NCI-H345 treated with DMSO at 0.1 percent for 48 hours (cell line): ENCODE results near the gene TDRD1.

Source experiments
- DNase-seq: peaks from one replicate; lab custom pipeline; 2025; ENCODE audit not compliant: unreplicated experiment; lab: John Stamatoyannopoulos, UW

The TDRD1 gene

DNA sequence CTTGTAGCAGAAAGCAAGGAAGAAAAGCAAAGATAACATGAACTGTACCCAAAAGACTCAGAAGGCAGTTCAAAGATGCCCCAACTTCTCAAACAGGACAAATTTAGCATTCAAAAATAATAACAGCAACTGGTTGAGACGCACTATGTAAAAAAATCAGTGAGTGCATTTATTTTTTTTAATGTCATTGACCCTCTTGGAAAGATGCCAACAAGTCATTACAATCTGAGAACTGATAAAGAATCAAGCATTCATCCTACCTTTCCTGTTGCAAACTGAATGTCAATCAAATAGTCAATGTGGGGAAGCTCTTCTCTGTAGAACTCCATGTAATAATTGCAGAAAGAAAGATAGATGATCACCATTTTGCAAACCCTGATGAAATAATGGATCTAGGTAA is 3.5 kb upstream of the TDRD1 start:
- DNase-seq, result no peak

DNA sequence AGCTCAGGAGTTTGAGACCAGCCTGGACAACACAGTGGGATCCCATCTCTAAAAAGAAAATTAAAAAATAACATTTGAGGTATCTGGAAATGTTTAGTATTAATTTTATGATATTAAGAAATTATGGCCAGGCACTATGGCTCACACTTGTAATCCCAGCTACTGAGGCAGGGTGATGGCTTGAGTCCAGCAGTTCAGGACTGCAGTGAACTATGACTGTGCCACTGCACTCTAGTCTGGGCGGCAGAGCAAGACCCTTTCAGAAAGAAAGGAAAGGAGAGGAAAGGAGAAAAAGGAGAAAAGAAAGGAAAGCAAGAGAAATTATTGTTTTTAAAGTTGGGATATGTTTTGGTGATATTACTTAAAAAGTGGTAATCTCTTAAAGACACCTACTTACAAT is 2.6 kb upstream of the TDRD1 start:
- DNase-seq, result no peak

DNA sequence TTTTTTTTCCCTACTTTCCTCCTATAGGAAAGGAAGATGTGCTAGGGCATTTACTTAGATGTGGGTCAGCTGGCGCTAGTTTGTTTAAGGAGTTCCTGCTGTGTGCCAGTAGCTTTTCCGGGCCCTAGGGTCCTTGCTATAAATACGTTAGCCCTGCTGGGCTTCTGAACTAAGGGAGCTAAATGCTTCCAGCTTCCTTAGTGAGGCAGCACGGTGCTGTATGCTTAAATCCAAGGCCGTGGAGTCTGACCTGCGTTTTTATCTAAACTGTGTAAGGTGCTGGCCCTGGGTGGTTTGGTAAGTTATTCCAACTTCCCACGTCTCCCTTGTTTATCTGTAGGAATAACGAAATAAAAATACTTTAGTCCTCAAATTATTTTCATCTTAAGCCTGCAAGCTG is 594 bp downstream of the TDRD1 start:
- no peak for DNase-seq

DNA sequence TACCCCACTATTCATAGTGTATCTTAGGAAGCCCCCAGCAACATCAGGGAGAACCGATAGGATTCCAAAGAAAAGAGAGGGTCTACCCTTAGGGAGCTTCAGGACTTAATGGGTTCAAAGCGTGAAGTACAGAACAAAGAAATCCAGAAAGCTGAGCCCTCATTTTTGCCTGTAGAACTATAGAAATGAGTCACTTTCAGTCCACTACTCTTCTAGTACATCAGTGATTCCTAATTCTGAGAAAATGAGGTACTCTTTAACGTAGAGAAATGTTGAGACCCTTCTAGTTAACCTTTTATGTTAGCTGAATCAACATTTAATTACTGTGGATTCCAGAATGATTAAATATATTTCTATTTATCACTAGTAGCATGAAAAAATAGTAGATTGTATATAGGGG is 1.8 kb downstream of the TDRD1 start:
- DNase-seq, result no peak

DNA sequence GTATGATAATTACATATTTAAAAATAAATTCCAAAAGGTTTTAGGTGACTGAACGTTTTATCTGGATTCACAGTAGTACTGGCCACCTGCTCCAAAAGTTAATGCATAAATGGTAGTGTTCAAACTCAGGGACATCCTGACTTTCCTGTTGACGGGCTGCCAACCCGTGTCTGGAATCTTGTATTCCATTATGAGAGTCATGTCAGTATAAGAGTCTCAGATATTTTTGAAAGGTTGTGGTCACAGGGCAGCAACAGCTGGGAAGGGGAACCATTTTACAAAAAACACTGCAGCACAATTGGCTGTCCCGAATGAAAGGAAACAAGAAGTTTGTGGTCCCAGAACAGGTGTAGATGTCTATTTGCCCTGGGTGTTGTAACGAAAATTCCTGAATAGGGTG is 2.8 kb downstream of the TDRD1 start:
- no peak for DNase-seq

GRCh38 chr10:114183563-114183962 is 4.4 kb downstream of the TDRD1 start:
- no peak for DNase-seq

GRCh38 chr10:114184276-114184675 is 5.1 kb downstream of the TDRD1 start:
- DNase-seq, result no peak

- DNase-seq, result no peak
These were observed 8.8 kb downstream of the TDRD1 start for GRCh38 chr10:114188001-114188400.

DNA sequence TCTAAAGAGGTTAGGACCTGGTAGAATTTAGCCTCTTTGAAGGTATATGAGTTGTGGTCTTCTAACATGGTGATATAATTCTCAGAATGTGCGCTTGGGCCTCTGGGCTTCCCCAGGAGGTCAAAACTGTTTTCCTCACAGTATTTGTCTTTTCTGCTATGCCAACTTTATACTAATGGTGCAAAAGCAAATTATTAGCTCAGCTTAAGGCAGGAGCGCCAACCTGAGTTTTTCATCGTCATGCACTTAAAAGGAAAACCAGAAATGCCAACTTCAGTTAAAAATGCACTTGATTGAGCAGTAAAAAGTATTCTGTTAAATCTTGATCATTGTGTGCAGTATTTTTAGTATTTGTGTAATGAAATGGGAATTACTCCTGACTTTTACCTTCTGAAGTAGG is 9.7 kb downstream of the TDRD1 start:
- DNase-seq, result no peak

GRCh38 chr10:114189700-114190099 is 10.5 kb downstream of the TDRD1 start:
- no peak for DNase-seq

GRCh38 chr10:114195079-114195478 is 15.9 kb downstream of the TDRD1 start:
- DNase-seq, result no peak

DNA sequence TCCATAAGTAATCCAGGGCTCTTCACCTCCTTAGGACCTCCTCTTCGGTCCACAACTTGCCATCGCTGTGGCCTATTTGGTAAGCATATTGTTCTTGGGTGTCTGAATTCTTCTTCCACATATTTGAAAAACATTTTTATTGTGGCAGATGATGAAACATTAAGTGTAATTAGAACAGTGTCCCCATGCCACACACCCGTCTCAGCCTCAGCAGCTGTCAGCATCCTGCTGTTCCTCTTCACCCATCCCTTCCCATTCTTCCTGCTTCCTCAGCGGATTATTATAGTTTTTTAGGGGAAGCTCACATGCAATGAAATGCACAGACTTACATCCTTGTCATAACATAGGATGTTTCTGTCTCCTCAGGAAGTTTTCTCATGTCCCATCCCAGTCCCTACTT is 20.1 kb downstream of the TDRD1 start:
- no peak for DNase-seq

GRCh38 chr10:114202812-114203211 is 23.7 kb downstream of the TDRD1 start:
- no peak for DNase-seq

GRCh38 chr10:114206902-114207301 is 27.7 kb downstream of the TDRD1 start:
- no peak for DNase-seq

DNA sequence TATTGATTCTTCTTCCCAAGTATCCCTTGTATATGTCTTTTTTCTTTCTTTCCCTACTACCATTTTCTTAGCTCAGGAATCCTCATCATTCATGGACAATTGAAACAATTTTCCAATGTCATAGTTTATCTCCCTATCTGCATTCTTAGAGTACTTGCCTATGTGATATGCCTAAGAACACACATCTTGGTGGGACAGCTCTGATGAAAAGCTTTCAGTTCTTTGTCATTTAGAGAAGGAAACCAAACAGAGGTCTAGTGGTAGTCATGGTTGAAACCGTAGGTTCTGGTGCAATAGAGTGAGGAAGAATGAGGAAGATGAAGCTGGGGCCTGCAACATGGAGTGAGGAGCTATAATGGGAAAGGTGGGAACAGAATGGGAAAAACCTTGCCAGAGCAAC is 28.2 kb downstream of the TDRD1 start:
- DNase-seq, result no peak

DNA sequence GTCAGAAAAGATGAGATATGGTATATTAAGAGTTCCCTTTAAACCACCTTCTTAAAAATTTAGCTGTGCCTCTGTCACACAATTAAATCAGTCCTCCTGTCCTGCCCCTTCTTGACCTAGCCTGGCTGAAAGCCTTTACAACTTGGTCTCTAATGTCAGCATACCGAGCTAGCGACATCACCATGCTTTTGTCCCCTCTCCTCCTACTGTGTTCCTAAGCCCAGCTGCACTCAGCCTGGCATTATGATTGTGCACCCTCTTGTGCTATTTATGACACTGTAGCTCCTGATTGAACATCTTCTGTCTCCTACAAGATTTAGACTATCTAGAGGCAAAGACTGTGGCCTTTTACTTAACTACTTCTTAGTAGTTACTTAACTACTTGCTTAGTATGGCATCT is 29.2 kb downstream of the TDRD1 start:
- DNase-seq, result no peak

GRCh38 chr10:114212153-114212552 is 33.0 kb downstream of the TDRD1 start:
- no peak for DNase-seq

DNA sequence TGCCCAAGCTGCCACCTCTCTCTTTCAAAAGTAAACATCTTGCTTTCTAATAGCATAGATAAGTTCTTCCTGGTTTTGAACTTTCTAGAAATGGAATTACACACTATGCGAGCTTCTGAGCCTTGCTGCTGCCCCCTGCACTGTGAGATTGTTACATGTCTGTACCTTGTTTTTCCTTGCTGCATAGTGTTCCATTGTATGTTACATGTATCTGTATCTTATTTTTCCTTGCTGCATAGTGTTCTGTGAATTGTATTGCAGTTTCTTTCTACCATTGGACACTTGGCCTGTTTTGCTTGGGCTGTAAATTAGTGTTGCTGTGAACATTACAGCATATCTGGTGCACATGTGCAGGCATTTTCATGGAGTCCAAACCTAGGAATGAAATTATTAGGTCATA is 35.9 kb downstream of the TDRD1 start:
- DNase-seq, result no peak

- no peak for DNase-seq
These were observed 41.1 kb downstream of the TDRD1 start for GRCh38 chr10:114220281-114220680.

DNA sequence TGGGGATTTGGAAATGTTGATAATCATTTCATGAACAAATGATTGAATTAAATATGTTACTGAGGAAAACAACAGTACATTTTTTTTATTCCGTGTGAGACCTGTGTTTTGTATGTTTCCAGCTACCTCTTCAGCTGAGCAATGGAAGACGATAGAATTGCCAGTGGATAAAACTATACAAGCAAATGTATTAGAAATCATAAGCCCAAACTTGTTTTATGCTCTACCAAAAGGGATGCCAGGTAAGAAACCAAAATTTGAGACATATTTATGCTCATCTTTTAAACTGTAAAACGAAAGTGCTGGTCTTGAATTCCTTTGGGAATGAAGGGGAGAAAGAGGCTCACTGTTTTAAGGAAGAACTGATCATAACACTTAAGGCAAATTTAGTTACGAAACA is 42.1 kb downstream of the TDRD1 start:
- DNase-seq, result no peak

- DNase-seq, result no peak
These were observed 43.9 kb downstream of the TDRD1 start for GRCh38 chr10:114223066-114223465.

GRCh38 chr10:114228156-114228555 is 49.0 kb downstream of the TDRD1 start:
- no peak for DNase-seq

DNA sequence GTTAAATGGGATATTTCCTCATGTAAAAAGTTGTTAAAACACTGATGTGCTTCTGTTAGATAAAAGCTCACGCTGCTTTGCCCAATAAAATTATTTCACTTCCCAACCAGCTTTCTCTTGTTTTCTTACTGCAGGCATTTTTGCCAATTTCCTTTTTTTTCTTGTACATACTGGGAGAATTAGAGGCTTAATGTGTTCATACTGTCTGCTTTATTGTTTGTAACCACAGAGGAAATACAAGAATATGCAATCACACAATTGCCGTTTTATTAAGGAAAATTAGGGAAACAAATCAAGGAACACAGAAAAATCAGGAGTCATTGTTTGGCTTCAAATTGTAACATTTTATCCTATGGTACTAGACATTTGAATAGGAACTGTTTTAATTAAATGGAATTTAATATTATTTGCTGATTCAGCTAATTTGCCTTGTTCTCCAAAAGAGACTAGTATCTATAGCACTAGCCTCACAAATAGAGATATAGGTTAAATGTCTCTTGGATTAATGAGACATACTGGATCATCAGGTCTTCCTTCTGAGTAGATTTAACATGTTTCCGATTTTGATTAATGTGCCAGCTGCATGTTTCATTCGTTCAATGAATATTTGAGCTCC is 53.5 kb downstream of the TDRD1 start:
- no peak for DNase-seq

DNA sequence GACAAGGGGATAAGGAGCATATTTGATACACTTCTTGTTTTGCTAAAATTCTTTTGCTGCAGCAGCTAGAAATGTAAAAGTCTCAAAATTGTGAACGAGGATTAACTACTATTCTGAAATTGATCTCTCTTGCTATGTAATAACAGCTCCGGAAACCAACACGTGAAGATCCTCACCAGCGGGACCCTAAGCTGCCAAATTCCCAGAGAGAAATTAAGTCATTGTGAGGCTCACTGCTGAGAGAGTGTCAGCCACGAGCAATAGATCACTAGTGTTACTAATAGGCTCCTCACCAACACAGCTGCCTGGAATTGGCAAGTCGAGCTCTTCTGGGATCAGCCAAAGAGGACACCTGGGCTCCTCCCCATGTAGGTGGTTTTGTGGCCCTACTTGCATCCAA is 54.3 kb downstream of the TDRD1 start:
- no peak for DNase-seq
